Measurements from ENCODE around the gene CRADD.

DNA sequence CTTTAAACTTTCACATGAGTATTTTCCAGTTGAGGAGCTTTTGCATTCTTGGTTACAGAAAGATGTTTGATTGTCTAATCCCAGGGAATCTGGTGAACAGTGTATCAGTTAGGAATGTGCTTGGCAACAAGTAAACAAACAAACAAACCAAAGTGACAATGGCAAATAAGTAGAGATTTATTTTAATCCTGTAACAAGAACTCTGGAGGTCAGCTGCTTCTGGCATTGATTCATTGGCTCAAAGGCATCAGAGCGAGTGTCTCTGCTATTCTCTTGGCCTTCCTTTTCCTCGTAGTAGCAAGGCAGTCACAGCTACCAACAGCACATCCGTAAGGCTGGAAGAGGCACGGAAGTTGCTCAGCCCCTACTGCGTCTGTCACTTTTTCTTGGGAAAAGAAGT, 37.2 kb downstream of the CRADD start:
- TF ChIP-seq EZH2 (IDR thresholded peaks at IDR 0.05) (no peak), POLR2AphosphoS5 (IDR thresholded peaks at IDR 0.05; ENCODE audit: borderline replicate concordance, low read depth, low read length) (no peak), FOXP2 (optimal IDR thresholded peaks at IDR 0.05; ENCODE audit: control extremely low read depth, extremely low read length, insufficient read depth) (no peak)
